ES-I3 (cell line): Measurements from ENCODE around the gene FAM168A.
"Not testable (repeated sequence)": the region's sequence is repeated elsewhere in the genome, so short reads cannot be mapped to it uniquely, and the experiment has no call there.

Source experiments
- H3K36me3 ChIP-seq: 2 replicates; pipeline ENCODE4 v1.6.1; 2013; ENCODE audit warnings: mild to moderate bottlenecking, low read length, control low read depth, moderate library complexity; ENCODE audit not compliant: insufficient read depth
- H3K4me1 ChIP-seq: 2 replicates; pipeline ENCODE4 v1.6.1; 2013; ENCODE audit warnings: mild to moderate bottlenecking, control low read depth, low read length; ENCODE audit not compliant: insufficient read depth
- H3K9ac ChIP-seq: 2 replicates; pipeline ENCODE4 v1.6.1; 2013; ENCODE audit warnings: low read depth, mild to moderate bottlenecking, low read length, moderate library complexity
- H3K9me3 ChIP-seq: 2 replicates; pipeline ENCODE4 v1.6.1; 2013; ENCODE audit warnings: mild to moderate bottlenecking, low read length, moderate library complexity; ENCODE audit not compliant: control insufficient read depth, insufficient read depth

Gene FAM168A

DNA sequence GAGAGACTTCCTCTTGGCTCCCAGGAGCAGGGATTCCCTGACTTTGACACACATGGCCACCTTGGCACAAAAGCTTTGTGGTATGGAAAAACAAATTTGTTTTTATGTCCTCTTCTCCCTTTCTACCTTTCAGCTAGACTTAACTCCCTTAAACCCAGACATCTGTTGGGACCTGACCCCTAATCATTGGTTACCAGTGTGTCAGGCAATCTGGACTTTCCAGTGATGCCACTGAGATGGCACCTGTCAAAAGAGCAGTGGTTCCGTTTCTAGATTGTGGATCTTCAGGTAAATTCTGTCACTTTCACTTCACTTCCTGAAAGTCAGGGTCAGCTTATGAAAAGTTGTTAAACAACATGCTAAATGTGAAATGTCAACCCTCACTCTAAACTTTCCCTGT is 17.2 kb downstream of the FAM168A start:
- not testable (repeated sequence) for H3K4me1 ChIP-seq, H3K9ac ChIP-seq, H3K36me3 ChIP-seq, H3K9me3 ChIP-seq

DNA sequence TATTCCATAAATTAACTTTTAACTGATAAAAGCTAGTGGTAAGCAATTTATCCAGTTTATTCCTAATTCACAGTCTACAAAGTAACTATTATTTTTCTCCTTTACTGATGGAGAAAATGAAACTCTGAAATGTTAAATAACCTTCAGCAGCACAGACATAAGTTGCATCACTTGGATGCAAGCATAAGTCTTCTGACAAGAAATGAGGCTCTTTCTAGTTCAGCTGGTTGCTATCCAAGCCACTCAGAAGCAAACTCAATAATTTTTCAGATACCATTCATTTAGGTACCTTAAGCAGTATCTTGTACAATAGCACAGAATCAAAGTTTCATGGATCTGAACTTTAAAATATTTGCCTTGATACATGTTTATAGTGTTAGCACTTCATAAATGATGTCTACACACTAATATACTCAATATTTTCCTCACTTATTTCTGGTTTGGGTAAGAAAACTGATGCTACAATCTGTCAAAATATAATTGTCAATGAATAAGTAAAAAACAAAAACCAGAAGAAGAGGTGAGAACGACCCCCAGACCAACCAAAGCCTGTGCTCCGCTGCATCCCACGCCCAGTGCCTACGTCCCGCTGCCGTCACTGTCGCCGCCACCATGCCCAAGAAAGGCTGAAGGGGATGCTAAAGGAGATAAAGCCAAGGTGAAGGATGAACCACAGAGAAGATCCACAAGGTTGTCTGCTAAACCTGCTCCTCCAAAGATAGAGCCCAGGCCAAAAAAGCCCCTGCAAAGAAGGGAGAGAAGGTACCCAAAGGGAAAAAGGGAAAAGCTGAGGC is 18.1 kb downstream of the FAM168A start:
- H3K9me3 ChIP-seq, result peaks cover 5% of the 10 kb centered on the region
- H3K4me1 ChIP-seq, result no peaks in the 10 kb centered on the region
- no peaks in the 10 kb centered on the region for H3K36me3 ChIP-seq
- H3K9ac ChIP-seq, result no peak overlapping the region

DNA sequence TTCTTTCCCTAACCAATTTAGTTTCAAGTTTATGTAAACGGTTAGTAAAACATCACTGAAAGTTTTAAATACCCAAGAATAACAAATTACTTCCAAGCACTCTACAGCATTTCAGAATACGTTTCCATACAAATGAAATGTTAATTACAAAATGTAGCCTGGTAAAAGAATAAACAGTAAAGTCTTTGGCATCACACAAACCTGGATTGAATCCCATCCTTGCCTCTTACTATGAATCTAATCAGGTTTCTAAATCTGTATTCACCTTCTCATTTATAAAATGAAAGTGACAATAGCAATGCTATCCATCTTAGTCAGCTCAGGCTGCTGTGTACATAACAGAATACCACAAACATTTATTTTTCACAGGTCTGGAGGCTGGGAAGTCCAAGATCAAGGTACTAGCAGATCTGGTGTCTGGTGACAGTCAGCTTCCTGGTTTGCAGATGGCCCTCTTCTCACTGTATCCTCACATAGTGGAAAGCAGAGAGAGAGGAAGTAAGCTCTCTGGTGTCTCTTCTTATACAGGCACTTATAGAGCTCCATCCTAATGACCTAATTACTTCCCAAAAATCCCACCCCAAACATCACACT is 19.2 kb downstream of the FAM168A start:
- Histone ChIP-seq H3K36me3 (no peaks in the 10 kb centered on the region), H3K4me1 (no peaks in the 10 kb centered on the region), H3K9ac (no peak overlapping the region), H3K9me3 (peaks cover 5% of the 10 kb centered on the region)

DNA sequence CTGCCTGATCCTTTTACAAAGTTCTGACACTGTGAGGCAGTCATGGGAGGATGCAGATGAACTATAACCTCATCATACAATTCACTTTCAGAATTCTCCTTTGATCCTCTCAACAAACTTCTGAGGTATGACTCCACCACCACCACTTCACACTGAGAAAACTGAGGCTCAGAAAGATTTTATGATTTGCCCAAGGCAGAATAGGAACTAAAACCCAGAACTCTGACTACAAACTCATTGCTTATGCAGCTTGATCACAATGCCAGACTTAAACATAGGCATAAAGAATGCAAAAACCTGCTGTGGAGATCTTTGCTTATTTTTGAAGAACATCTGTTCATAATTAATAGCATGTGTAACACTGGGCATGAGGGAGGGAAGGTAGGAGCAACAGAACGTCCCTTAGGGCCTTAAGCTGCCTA is 20.4 kb downstream of the FAM168A start:
- Histone ChIP-seq H3K36me3 (no peaks in the 10 kb centered on the region), H3K9ac (no peak overlapping the region), H3K4me1 (no peaks in the 10 kb centered on the region), H3K9me3 (peaks cover 7% of the 10 kb centered on the region)

DNA sequence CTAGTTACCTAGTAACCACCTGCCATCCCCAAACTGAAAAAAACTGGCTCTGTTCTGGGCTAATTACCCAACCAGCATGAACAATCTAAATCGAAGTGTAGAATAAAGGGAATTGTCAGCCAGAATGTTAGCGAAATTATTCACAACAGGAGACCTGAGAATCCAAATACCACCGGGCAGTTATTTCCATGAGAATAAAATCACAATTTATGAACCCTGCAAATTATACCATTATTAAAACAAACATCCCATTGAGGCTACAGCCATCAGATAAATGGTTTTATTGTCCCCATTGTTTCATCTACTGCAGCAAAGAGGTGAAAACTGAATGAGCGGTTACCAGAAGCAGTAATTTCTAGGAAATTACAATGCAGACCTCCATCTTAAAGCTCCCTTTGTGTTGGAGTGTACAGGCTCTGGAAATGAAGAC is 21.7 kb downstream of the FAM168A start:
- no peaks in the 10 kb centered on the region for H3K4me1 ChIP-seq
- no peak overlapping the region for H3K9ac ChIP-seq
- no peaks in the 10 kb centered on the region for H3K36me3 ChIP-seq
- H3K9me3 ChIP-seq, result peaks cover 7% of the 10 kb centered on the region

DNA sequence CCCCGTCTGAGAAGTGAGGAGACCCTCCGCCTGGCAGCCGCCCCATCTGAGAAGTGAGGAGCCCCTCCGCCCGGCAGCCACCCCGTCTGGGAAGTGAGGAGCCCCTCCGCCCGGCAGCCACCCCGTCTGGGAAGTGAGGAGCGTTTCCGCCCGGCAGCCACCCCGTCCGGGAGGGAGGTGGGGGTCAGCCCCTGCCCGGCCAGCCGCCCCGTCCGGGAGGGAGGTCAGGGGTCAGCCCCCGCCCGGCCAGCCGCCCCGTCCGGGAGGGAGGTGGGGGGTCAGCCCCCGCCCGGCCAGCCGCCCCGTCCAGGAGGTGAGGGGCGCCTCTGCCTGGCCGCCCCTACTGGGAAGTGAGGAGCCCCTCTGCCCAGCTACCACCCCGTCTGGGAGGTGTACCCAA is 25.9 kb downstream of the FAM168A start:
- H3K9ac ChIP-seq, H3K4me1 ChIP-seq, H3K9me3 ChIP-seq, H3K36me3 ChIP-seq: not testable (repeated sequence)

DNA sequence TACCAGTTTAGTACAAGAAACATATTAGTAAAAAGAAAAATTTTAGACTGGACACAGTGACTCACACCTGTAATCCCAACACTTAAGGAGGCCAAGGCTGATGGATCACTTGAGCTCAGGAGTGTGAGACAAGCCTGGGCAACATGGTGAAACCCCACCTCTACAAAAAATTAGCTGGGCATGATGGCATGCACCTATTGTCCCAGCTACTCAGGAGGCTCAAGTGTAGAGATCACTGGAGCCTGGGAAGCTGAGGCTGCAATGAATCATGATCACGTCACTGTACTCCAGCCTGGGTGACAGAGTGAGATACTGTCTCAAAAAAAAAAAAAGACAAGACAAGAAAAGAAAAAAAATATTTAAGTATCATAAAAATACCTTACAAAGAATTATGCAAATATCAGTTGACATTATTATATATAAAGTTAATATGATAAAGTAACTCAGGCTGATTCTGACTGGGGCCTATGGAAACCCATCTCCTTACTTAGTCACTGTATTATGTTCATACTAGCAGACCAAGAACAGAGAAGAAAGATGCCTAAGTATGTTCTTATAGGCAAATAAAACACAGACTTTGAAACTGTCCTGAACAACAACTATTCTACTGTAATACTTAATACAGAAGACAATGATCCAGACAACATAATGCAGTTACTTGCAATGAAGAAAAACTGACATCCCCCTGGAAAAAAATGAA is 27.3 kb downstream of the FAM168A start:
- Histone ChIP-seq H3K36me3 (no peaks in the 10 kb centered on the region), H3K9ac (no peak overlapping the region), H3K9me3 (0 out of 2 replicates have a peak, but pooled peaks cover 2% of the 10 kb centered on the region), H3K4me1 (peaks cover 3% of the 10 kb centered on the region; the same call in 1 of the 2 replicates)

DNA sequence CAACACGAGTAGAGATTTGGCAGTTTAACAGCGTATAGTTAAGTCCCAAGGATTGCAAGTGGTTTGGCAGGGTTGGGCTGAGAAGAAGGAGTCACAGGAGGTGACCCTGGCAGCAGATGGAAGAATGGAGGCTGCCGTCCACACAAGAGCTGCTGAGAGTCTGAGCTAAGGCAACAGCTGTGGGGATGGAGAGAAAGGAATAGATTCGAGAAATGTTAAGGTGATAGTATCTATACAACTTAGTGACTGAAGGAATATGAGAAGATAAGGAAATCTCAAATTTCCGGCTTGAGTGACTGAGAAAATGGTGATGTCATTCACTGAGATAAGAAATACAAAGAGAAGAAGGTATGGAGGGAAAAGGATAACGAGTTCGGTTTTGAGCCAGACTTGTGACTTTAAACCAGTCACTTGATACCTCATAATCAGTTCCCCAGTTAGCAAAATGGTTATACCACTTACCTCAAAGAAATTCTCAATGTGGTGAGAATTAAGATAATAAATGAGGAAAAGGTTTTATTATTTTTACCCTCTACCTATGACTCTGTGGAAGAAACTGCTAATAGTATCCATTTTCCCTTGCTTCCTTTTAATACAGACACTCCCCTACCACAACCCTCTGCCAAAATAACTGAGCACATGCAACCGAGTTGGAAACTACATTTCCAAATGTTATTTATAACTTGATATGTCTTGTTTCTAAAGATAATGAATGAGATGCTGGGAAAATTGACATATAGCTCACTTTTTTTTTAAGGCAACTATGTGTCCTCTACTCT is 30.7 kb downstream of the FAM168A start:
- no peaks in the 10 kb centered on the region for H3K36me3 ChIP-seq
- H3K9me3 ChIP-seq, result no peaks in the 10 kb centered on the region
- H3K9ac ChIP-seq, result no peak overlapping the region
- peaks cover 3% of the 10 kb centered on the region; the same call in 1 of the 2 replicates for H3K4me1 ChIP-seq

DNA sequence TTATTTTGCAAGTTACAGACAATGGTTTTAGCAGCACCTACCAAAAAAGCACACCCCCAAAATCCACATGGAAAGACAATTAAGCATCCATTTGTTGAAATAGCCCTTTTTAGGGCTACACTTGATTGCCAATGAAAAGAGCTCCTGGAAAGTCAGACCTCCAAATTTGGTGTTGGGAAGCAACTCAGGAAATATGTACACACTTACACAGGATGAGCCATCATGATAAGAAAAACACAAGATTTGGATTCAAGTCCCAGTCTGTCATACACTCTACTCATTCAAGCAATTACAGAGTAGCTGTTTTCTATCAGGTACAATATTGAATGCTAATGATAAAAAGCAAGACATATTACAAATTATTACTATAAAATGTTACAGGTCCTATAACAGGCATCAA is 31.5 kb downstream of the FAM168A start:
- Histone ChIP-seq H3K9me3 (no peaks in the 10 kb centered on the region), H3K36me3 (no peaks in the 10 kb centered on the region), H3K4me1 (peaks cover 3% of the 10 kb centered on the region; the same call in 1 of the 2 replicates), H3K9ac (no peak overlapping the region)

DNA sequence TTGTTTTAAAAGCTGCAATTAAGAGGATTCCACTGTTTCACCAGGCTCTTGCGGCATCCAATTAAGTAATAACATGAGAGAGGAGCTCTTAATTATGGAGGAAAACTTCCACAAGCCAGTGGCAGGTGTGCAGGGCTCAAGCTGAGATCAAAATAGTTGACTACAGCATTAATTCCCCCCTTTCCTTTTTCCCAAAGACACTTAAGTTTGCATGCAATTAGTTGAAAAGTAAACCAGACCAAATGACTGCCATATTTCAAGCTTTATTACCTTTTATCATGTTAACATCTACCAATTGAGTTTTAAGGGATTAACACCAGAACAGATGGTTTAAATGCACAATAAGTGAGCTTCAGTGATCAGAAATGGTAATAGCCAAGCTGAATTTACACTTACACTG is 32.1 kb downstream of the FAM168A start:
- no peaks in the 10 kb centered on the region for H3K9me3 ChIP-seq
- H3K9ac ChIP-seq, result no peak overlapping the region
- no peaks in the 10 kb centered on the region for H3K36me3 ChIP-seq
- H3K4me1 ChIP-seq, result peaks cover 3% of the 10 kb centered on the region; the same call in 1 of the 2 replicates

DNA sequence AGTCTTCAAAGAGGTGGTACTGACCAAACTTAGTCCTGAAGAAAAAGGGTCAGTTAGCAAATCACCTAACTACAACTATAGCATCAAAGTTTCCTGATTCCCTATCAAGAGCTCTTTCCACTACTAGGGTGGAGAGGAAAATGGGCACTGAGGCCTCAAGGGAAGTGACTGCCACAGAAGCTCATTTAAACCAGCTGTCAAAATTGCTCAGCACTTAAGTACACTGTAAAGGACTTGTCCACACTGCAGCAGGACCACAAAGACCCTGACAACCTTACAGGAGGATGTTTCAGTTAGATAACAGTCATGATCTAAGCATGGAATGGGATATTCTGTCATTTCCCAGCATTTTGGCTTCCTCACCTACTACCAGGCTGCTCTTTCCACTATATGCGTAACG is 33.0 kb downstream of the FAM168A start:
- H3K4me1 ChIP-seq, result peaks cover 3% of the 10 kb centered on the region; the same call in 1 of the 2 replicates
- no peak overlapping the region for H3K9ac ChIP-seq
- no peaks in the 10 kb centered on the region for H3K9me3 ChIP-seq
- H3K36me3 ChIP-seq, result no peaks in the 10 kb centered on the region

DNA sequence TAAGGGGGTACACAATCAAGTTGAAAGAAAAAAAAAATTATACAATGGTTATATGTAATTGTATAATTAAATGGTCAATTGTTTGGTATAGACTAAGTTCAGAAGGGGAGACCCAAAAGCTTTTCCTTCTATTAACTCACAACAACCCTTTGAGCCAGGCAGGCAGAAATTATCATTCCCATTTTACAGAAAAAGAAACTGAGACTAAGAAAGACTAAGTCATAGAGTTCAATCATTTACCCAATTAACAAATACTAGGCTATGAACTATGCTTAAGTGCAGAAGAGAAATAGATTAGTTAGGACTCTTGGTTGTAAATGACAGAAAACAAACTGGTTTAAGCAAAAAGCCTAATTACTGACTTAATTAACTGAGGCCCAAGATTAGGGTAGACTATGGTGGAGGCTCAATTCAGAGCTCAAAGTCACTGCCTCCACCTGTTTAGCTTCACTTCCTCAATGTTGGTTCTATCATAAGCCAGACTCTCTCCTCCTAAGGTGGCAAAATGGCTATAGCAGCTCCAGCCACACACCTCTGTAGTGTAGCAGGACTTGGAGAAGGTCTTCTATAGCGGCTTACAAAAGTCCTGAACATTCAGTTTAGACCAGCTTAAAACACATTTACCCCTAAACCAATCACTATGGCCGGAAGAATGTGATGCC is 34.2 kb downstream of the FAM168A start:
- H3K36me3 ChIP-seq, result no peaks in the 10 kb centered on the region
- H3K9ac ChIP-seq, result no peak overlapping the region
- H3K4me1 ChIP-seq, result peaks cover 3% of the 10 kb centered on the region; the same call in 1 of the 2 replicates
- H3K9me3 ChIP-seq, result no peaks in the 10 kb centered on the region

DNA sequence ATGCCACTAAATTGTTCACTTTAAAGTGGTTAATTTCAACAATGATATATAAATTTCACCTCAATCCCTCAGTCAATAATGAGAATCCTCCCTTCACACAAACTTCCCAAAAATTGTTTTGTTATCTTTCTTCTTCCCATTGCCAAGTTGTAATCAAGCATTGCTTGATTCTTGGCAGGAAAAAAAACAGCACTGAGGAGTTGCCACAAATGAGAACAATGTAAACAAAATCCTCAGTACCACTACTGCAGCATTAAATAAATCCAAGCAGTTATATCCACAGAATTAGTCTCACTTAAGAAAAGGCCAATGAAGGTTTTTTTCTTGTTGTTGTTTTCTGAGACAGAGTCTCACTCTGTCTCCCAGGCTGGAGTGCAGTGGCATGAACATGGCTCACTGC is 38.2 kb downstream of the FAM168A start:
- no peak overlapping the region for H3K9ac ChIP-seq
- no peaks in the 10 kb centered on the region for H3K36me3 ChIP-seq

DNA sequence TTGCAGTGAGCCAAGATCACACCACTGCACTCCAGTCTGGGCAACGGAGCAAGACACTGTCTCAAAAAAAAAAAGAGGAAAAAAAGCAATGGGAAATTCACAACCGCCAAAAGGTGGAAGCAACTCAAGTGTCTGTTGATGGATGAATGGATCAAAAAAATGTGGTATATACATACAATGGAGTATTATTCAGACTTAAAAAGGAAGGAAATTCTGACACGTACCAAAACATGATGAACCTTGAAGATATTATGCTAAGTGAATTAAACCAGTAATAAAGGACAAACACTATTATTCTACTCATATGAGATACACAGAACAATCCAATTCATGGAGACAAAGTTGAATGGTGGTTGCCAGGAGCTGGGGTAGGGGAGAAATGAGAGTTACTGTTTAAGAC is 40.9 kb downstream of the FAM168A start:
- H3K9ac ChIP-seq, result no peak overlapping the region
- H3K9me3 ChIP-seq, result no peaks in the 10 kb centered on the region
- H3K4me1 ChIP-seq, result peaks cover 7% of the 10 kb centered on the region; the same call in 1 of the 2 replicates
- H3K36me3 ChIP-seq, result no peaks in the 10 kb centered on the region

More for the DNA sequence above, 38.2 kb downstream of the FAM168A start:
- H3K9me3 ChIP-seq, result no peaks in the 10 kb centered on the region
- H3K4me1 ChIP-seq, result peaks cover 6% of the 10 kb centered on the region; the same call in 1 of the 2 replicates
